Fibroblast of skin of back (primary cell): ENCODE data around the gene ZFX.

ENCODE experiments used
- DNase-seq: peaks from one replicate; pipeline ENCODE4 v3.0.0-alpha.2; 2013

ZFX gene

GRCh38 chrX:24203072-24203808 lies 53.7 kb downstream of the ZFX start:
- DNase-seq = no peak

GRCh38 chrX:24204331-24204730 lies 54.8 kb downstream of the ZFX start:
- DNase-seq = no peak

- no peak for DNase-seq
Measured at GRCh38 chrX:24204958-24205357, 55.4 kb downstream of the ZFX start.

GRCh38 chrX:24207826-24208225 lies 58.3 kb downstream of the ZFX start:
- DNase-seq = peak; percentile 41

GRCh38 chrX:24208496-24209240 lies 59.1 kb downstream of the ZFX start:
- no peak for DNase-seq

- no peak for DNase-seq
Measured at GRCh38 chrX:24210190-24210589, 60.7 kb downstream of the ZFX start.

GRCh38 chrX:24214568-24214967 lies 65.0 kb downstream of the ZFX start:
- peak; percentile 2 for DNase-seq

- DNase-seq = no peak
Measured at GRCh38 chrX:24215272-24215671, 65.7 kb downstream of the ZFX start.

- no peak for DNase-seq
Measured at GRCh38 chrX:24216037-24216436, 66.5 kb downstream of the ZFX start.

- no peak for DNase-seq
Measured at GRCh38 chrX:24216827-24217226, 67.3 kb downstream of the ZFX start.

GRCh38 chrX:24219320-24219719 lies 69.8 kb downstream of the ZFX start:
- no peak for DNase-seq

GRCh38 chrX:24221872-24222271 lies 72.3 kb downstream of the ZFX start:
- no peak for DNase-seq

GRCh38 chrX:24225265-24225664 lies 75.7 kb downstream of the ZFX start:
- no peak for DNase-seq

GRCh38 chrX:24226176-24226575 lies 76.6 kb downstream of the ZFX start:
- DNase-seq = no peak

- no peak for DNase-seq
Measured at GRCh38 chrX:24228596-24228995, 79.1 kb downstream of the ZFX start.

- DNase-seq = no peak
Measured at GRCh38 chrX:24229400-24229879, 79.9 kb downstream of the ZFX start.

- DNase-seq = no peak
Measured at GRCh38 chrX:24229976-24230375, 80.4 kb downstream of the ZFX start.

- peak; percentile 84 for DNase-seq
Measured at GRCh38 chrX:24231131-24231540, 81.6 kb downstream of the ZFX start.

GRCh38 chrX:24231641-24232179 lies 82.2 kb downstream of the ZFX start:
- DNase-seq = no peak

- DNase-seq = no peak
Measured at GRCh38 chrX:24232796-24233195, 83.3 kb downstream of the ZFX start.

GRCh38 chrX:24235084-24235710 lies 85.7 kb downstream of the ZFX start:
- no peak for DNase-seq

- DNase-seq = peak; percentile 34
Measured at GRCh38 chrX:24241822-24242648, 92.5 kb downstream of the ZFX start.
